GM23338 (cell line): Measurements from ENCODE around the gene OR5H15. TPM values are rescaled to one million over a fixed set of nuclear protein-coding genes. Genes with fewer than 3 reads are reported as not detected.
"Not testable (repeated sequence)": the region's sequence is repeated elsewhere in the genome, so short reads cannot be mapped to it uniquely, and the experiment has no call there.

Experiments
- ATAC-seq: fragments of 200-7000 bp; cut with Tn5 transposase; 3 replicates; pipeline ENCODE4 v1.9.1; 2020
- DNase-seq: peaks from one replicate; pipeline ENCODE4 v3.0.0-alpha.2; 2015; ENCODE audit warnings: low spot score
- H2AFZ ChIP-seq: fragments of 200-600 bp; sonication (generic); 2 replicates; pipeline ENCODE4 v1.8.0; 2016; ENCODE audit warnings: antibody characterized with exemption, mild to moderate bottlenecking, moderate library complexity
- H3F3A ChIP-seq: fragments of 200-600 bp; sonication (generic); replicated peaks from 2 replicates; pipeline ENCODE4 v1.8.0; 2017; ENCODE audit warnings: antibody characterized with exemption, mixed run types, low read depth
- H3K27ac ChIP-seq: fragments of 200-600 bp; sonication (generic); 2 replicates; pipeline ENCODE4 v1.6.1; 2016; ENCODE audit warnings: low read depth
- H3K27me3 ChIP-seq: fragments of 200-600 bp; sonication (generic); 2 replicates; pipeline ENCODE4 v1.8.0; 2016; ENCODE audit warnings: mild to moderate bottlenecking, mixed run types, moderate library complexity; ENCODE audit not compliant: insufficient read depth
- H3K36me3 ChIP-seq: fragments of 200-600 bp; sonication (generic); 2 replicates; pipeline ENCODE4 v1.8.0; 2016; ENCODE audit warnings: mild to moderate bottlenecking; ENCODE audit not compliant: insufficient read depth
- H3K4me1 ChIP-seq: fragments of 200-600 bp; sonication (generic); 2 replicates; pipeline ENCODE4 v1.8.0; 2016; ENCODE audit warnings: mild to moderate bottlenecking, moderate library complexity; ENCODE audit not compliant: insufficient read depth
- H3K4me2 ChIP-seq: fragments of 200-600 bp; sonication (generic); 2 replicates; pipeline ENCODE4 v1.7.1; 2017; ENCODE audit warnings: mixed run types
- H3K4me3 ChIP-seq: fragments of 200-600 bp; sonication (generic); 2 replicates; pipeline ENCODE4 v1.6.1; 2016; ENCODE audit warnings: mixed run types
- H3K79me2 ChIP-seq: fragments of 200-600 bp; sonication (generic); replicated peaks from 2 replicates; pipeline ENCODE4 v1.8.0; 2017; ENCODE audit warnings: mild to moderate bottlenecking; ENCODE audit not compliant: insufficient read depth
- H3K9me2 ChIP-seq: fragments of 200-600 bp; sonication (generic); 2 replicates; pipeline ENCODE4 v1.8.0; 2017; ENCODE audit not compliant: insufficient read depth
- H4K20me1 ChIP-seq: fragments of 200-600 bp; sonication (generic); replicated peaks from 2 replicates; pipeline ENCODE4 v1.8.0; 2017; ENCODE audit warnings: mild to moderate bottlenecking; ENCODE audit not compliant: insufficient read depth
- H3K27ac Mint-ChIP-seq: 2 replicates; pipeline ENCODE4 v1.8.0; 2020; ENCODE audit warnings: inconsistent platforms, mild to moderate bottlenecking, moderate library complexity, mixed read lengths
- H3K27me3 Mint-ChIP-seq: 3 replicates; pipeline ENCODE4 v1.8.0; 2022; ENCODE audit warnings: low read depth, mild to moderate bottlenecking, moderate library complexity, mixed read lengths, inconsistent platforms; ENCODE audit not compliant: insufficient read depth, poor library complexity
- H3K36me3 Mint-ChIP-seq: 3 replicates; pipeline ENCODE4 v1.8.0; 2021; ENCODE audit warnings: low read depth, mild to moderate bottlenecking, inconsistent platforms, moderate library complexity, mixed read lengths
- H3K4me1 Mint-ChIP-seq: 3 replicates; pipeline ENCODE4 v1.8.0; 2020; ENCODE audit warnings: mild to moderate bottlenecking, inconsistent platforms, mixed read lengths
- H3K4me3 Mint-ChIP-seq: 3 replicates; pipeline ENCODE4 v1.8.0; 2021; ENCODE audit warnings: moderate library complexity, mild to moderate bottlenecking, inconsistent platforms, mixed read lengths
- H3K9me3 Mint-ChIP-seq: 3 replicates; pipeline ENCODE4 v1.8.0; 2020; ENCODE audit warnings: moderate library complexity, mild to moderate bottlenecking, inconsistent platforms, mixed read lengths
- CREB1 ChIP-seq: fragments of 250-450 bp; sonication (Bioruptor Pico); IDR thresholded peaks from 2 replicates; pipeline ENCODE4 v1.5.0; 2020; ENCODE audit warnings: low read depth, mild to moderate bottlenecking, moderate library complexity
- EZH2 ChIP-seq: fragments of 200-600 bp; sonication (generic); IDR thresholded peaks from one replicate; pipeline ENCODE4 v1.8.0; 2017; ENCODE audit warnings: antibody characterized with exemption, mild to moderate bottlenecking, low read depth; ENCODE audit not compliant: unreplicated experiment
- JUNB ChIP-seq: IDR thresholded peaks from one replicate; pipeline ENCODE4 v1.6.1; 2016; ENCODE audit warnings: antibody characterized with exemption; ENCODE audit not compliant: unreplicated experiment
- NANOG ChIP-seq: IDR thresholded peaks from 2 replicates; pipeline ENCODE4 v1.6.1; 2016; ENCODE audit warnings: antibody characterized with exemption, borderline replicate concordance
- POLR2AphosphoS5 ChIP-seq: IDR thresholded peaks from 2 replicates; pipeline ENCODE4 v1.6.1; 2016; ENCODE audit warnings: antibody characterized with exemption, low read depth
- ZNF114 ChIP-seq: fragments of 250-450 bp; sonication (Bioruptor Pico); IDR thresholded peaks from 2 replicates; pipeline ENCODE4 v1.5.0; 2020; ENCODE audit warnings: mild to moderate bottlenecking, moderate library complexity
- polyA plus RNA-seq: library from polyadenylated mRNA; unstranded; fragments of >200 nt; fragmentation: Nextera tagmentation; extraction: Ambion mirVana; gene quantifications from 2 replicates; pipeline ENCODE4 v1.2.1, GENCODE V29; 2016
- total RNA-seq: library from RNA; depleted of rRNA; stranded (reverse); fragments of >200 nt; shearing (Covaris generic); gene quantifications from 2 replicates; pipeline ENCODE4 v1.2.3, GENCODE V29; 2014
- TF ChIP-seq, protein P1 (sequence below): fragments of 250-450 bp; sonication (Bioruptor Pico); IDR thresholded peaks from 2 replicates; pipeline ENCODE4 v1.5.0; 2020; ENCODE audit warnings: mild to moderate bottlenecking, moderate library complexity

The OR5H15 gene
- total and polyA plus RNA-seq, 2 experiments from 2014 or later: not detected

DNA sequence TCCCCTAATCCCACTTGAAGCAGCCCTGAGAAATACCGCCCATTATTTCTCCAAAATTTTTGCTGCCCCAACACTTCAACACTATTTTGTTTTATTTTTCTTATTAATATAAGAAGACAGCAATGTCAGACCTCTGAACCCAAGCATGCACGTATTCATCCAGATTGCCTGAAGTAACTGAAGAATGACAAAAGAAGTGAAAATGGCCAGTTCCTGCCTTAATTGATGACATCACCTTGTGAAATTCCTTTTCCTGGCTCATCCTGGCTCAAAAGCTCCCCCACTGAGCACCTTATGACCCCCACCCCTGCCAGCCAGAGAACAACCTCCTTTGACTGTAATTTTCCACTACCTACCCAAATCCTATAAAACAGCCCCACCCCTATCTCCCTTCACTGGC, 29.8 kb downstream of the OR5H15 start:
- H3K4me3 ChIP-seq, H2AFZ ChIP-seq, H3K9me3 Mint-ChIP-seq, H3K36me3 ChIP-seq, H3K4me2 ChIP-seq, H3K4me3 Mint-ChIP-seq, H3K36me3 Mint-ChIP-seq, H4K20me1 ChIP-seq, H3K79me2 ChIP-seq, H3K4me1 Mint-ChIP-seq, H3K27me3 Mint-ChIP-seq, H3F3A ChIP-seq, H3K27me3 ChIP-seq, ATAC-seq: not testable (repeated sequence)
- Histone ChIP-seq H3K4me1 (peaks cover 15% of the 10 kb centered on the region; the same call in 1 of the 2 replicates), H3K27ac (peak overlapping the region; percentile 83; the same call in 1 of the 2 replicates), H3K9me2 (peaks cover 21% of the 10 kb centered on the region)
- peak overlapping the region; percentile 60; the same call in 1 of the 2 replicates for H3K27ac Mint-ChIP-seq
- TF ChIP-seq CREB1 (CRISPR knock-in tag): peak; percentile 52
- peak; percentile 35 for DNase-seq

DNA sequence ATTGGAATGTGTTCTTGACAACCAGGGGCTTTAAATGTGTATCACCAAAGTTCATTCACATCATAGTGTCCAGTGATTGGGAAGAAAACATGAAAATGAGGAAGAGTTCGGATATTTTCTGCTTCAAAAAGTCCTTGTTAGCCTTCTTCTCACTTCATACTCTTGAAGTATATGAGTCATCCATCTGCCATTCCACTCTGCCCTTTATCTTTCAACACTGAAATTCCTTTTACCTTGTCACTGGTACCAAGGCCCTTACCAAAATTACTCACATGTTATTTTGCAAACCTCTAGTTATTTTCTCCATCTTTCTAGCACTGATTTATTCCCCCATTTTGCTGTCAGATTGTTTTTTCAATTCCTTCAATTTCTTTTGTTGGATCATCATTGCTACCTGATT, 32.5 kb downstream of the OR5H15 start:
- ATAC-seq: no peak
- H3K36me3 ChIP-seq: no peaks in the 10 kb centered on the region
- Mint-ChIP-seq H3K4me3 (no peak overlapping the region), H3K36me3 (no peaks in the 10 kb centered on the region; the same call in 2 of the 3 replicates), H3K27ac (no peak overlapping the region), H3K4me1 (peaks cover 4% of the 10 kb centered on the region), H3K27me3 (no peaks in the 10 kb centered on the region), H3K9me3 (peaks cover 8% of the 10 kb centered on the region; the same call in 1 of the 3 replicates)
- peaks cover 21% of the 10 kb centered on the region for H3K9me2 ChIP-seq
- peaks cover 15% of the 10 kb centered on the region; the same call in 1 of the 2 replicates for H3K4me1 ChIP-seq
- H3K79me2 ChIP-seq: no peaks in the 10 kb centered on the region
- H2AFZ ChIP-seq: no peak overlapping the region
- H3K4me2 ChIP-seq: no peak overlapping the region
- no peak for DNase-seq
- H3K27ac ChIP-seq: no peak overlapping the region
- no peaks in the 10 kb centered on the region for H4K20me1 ChIP-seq
- TF ChIP-seq ZNF114 (CRISPR knock-in tag) (no peak), POLR2AphosphoS5 (no peak), JUNB (no peak), NANOG (no peak), EZH2 (no peak)
- TF ChIP-seq, protein P1, sequence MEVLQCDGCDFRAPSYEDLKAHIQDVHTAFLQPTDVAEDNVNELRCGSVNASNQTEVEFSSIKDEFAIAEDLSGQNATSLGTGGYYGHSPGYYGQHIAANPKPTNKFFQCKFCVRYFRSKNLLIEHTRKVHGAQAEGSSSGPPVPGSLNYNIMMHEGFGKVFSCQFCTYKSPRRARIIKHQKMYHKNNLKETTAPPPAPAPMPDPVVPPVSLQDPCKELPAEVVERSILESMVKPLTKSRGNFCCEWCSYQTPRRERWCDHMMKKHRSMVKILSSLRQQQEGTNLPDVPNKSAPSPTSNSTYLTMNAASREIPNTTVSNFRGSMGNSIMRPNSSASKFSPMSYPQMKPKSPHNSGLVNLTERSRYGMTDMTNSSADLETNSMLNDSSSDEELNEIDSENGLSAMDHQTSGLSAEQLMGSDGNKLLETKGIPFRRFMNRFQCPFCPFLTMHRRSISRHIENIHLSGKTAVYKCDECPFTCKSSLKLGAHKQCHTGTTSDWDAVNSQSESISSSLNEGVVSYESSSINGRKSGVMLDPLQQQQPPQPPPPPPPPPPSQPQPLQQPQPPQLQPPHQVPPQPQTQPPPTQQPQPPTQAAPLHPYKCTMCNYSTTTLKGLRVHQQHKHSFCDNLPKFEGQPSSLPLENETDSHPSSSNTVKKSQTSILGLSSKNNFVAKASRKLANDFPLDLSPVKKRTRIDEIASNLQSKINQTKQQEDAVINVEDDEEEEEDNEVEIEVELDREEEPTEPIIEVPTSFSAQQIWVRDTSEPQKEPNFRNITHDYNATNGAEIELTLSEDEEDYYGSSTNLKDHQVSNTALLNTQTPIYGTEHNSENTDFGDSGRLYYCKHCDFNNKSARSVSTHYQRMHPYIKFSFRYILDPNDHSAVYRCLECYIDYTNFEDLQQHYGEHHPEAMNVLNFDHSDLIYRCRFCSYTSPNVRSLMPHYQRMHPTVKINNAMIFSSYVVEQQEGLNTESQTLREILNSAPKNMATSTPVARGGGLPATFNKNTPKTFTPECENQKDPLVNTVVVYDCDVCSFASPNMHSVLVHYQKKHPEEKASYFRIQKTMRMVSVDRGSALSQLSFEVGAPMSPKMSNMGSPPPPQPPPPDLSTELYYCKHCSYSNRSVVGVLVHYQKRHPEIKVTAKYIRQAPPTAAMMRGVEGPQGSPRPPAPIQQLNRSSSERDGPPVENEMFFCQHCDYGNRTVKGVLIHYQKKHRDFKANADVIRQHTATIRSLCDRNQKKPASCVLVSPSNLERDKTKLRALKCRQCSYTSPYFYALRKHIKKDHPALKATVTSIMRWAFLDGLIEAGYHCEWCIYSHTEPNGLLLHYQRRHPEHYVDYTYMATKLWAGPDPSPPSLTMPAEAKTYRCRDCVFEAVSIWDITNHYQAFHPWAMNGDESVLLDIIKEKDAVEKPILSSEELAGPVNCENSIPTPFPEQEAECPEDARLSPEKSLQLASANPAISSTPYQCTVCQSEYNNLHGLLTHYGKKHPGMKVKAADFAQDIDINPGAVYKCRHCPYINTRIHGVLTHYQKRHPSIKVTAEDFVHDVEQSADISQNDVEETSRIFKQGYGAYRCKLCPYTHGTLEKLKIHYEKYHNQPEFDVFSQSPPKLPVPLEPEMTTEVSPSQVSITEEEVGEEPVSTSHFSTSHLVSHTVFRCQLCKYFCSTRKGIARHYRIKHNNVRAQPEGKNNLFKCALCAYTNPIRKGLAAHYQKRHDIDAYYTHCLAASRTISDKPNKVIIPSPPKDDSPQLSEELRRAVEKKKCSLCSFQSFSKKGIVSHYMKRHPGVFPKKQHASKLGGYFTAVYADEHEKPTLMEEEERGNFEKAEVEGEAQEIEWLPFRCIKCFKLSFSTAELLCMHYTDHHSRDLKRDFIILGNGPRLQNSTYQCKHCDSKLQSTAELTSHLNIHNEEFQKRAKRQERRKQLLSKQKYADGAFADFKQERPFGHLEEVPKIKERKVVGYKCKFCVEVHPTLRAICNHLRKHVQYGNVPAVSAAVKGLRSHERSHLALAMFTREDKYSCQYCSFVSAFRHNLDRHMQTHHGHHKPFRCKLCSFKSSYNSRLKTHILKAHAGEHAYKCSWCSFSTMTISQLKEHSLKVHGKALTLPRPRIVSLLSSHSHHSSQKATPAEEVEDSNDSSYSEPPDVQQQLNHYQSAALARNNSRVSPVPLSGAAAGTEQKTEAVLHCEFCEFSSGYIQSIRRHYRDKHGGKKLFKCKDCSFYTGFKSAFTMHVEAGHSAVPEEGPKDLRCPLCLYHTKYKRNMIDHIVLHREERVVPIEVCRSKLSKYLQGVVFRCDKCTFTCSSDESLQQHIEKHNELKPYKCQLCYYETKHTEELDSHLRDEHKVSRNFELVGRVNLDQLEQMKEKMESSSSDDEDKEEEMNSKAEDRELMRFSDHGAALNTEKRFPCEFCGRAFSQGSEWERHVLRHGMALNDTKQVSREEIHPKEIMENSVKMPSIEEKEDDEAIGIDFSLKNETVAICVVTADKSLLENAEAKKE: no peak
- no peak overlapping the region for H3K4me3 ChIP-seq
- no peaks in the 10 kb centered on the region for H3F3A ChIP-seq
- H3K27me3 ChIP-seq: no peaks in the 10 kb centered on the region
